Measurements from ENCODE around the gene AASDHPPT.

Gene AASDHPPT

DNA sequence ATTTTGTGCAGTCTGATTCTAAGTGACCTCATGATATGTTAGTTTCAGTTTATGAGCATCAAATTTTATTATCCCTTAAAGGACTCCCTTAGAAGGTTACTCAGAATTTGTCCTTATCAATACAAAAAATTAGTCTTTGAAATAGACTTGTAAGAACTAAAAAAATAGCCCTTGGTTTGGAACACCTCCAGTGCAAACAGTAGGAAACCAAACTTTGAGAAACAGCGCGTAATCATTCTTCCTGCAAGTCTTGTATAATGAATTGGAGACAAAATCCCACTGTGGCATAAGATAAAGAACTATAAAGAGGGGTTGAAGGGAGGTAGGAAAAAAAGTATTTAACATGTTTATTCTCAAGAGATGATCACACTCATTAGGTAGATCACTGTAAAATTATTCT, 44.6 kb upstream of the AASDHPPT start:
- Histone ChIP-seq H3K4ac (ENCODE audit: low read depth in 1 of 2, low read length in 2 of 2) (no peak overlapping the region), H3K4me2 (ENCODE audit: low read length, poor library complexity, severe bottlenecking) (no peak overlapping the region), H2BK12ac (ENCODE audit: low read length in 2 of 2) (no peak overlapping the region), H3K23ac (ENCODE audit: low read length in 2 of 2) (no peak overlapping the region), H4K8ac (ENCODE audit: low read length) (no peak overlapping the region), H3K4me1 (ENCODE audit: control insufficient read depth, insufficient read depth, low read depth, low read length) (no peaks in the 10 kb centered on the region), H3K14ac (ENCODE audit: low read length in 2 of 2) (no peak overlapping the region), H2AFZ (ENCODE audit: low read depth, low read length) (no peak overlapping the region), H4K91ac (ENCODE audit: low read length) (no peak overlapping the region), H3K27ac (ENCODE audit: low read length, poor library complexity, severe bottlenecking) (no peak overlapping the region), H3K36me3 (ENCODE audit: control insufficient read depth in 1 of 2, insufficient read depth in 2 of 2, low read depth in 1 of 2, low read length in 2 of 2) (no peaks in the 10 kb centered on the region), H2BK15ac (ENCODE audit: low read depth, poor library complexity, severe bottlenecking) (no peak overlapping the region), H3K9me3 (ENCODE audit: control insufficient read depth, low read length) (no peaks in the 10 kb centered on the region), H3K4me3 (ENCODE audit: insufficient read depth in 1 of 2, low read depth in 1 of 2, low read length in 2 of 2) (no peak overlapping the region), H3K9ac (ENCODE audit: low read length) (no peak overlapping the region), H3K18ac (ENCODE audit: low read depth in 1 of 2, low read length in 2 of 2) (no peak overlapping the region), H2AK5ac (ENCODE audit: low read length, severe bottlenecking) (no peak overlapping the region), H2BK5ac (ENCODE audit: low read depth, low read length, poor library complexity, severe bottlenecking) (no peak overlapping the region), H2BK120ac (ENCODE audit: low read depth, low read length) (no peak overlapping the region), H3K79me1 (replicated peaks; ENCODE audit: low read length, poor library complexity, severe bottlenecking) (no peaks in the 10 kb centered on the region), H3K27me3 (ENCODE audit: control insufficient read depth in 1 of 2, insufficient read depth in 1 of 2, low read length in 2 of 2) (no peaks in the 10 kb centered on the region)
- 100% methylated on average over 2 of the region's 2 CpGs for WGBS
- no peak for DNase-seq

DNA sequence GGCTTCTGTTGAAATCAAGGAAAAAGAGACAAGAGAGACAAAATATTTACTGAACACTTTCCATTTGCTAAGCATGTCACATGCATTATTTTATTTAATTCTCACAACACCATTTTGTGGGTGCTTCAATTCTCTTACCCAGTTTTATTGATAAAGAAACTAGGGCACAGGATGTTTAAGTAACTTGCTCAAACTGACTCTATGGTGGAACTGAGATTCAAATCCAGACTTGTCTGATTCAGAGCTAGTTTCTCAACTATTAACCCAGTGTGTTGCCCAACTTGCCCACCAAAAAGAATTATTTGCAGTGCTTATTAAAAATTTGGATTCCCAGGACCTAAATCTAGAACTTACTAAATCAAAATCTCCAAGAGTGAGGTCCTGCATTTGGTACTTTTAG, 33.9 kb upstream of the AASDHPPT start:
- no peak overlapping the region for H3K18ac ChIP-seq (ENCODE audit: low read depth in 1 of 2, low read length in 2 of 2)
- no peak overlapping the region for H2BK120ac ChIP-seq (ENCODE audit: low read depth, low read length)
- no peak overlapping the region for H3K9ac ChIP-seq (ENCODE audit: low read length)
- H3K27me3 ChIP-seq (ENCODE audit: control insufficient read depth in 1 of 2, insufficient read depth in 1 of 2, low read length in 2 of 2): no peaks in the 10 kb centered on the region
- no peak for DNase-seq
- no peak overlapping the region for H3K23ac ChIP-seq (ENCODE audit: low read length in 2 of 2)
- no peak overlapping the region for H2AK5ac ChIP-seq (ENCODE audit: low read length, severe bottlenecking)
- H4K91ac ChIP-seq (ENCODE audit: low read length): no peak overlapping the region
- no peak overlapping the region for H3K4me3 ChIP-seq (ENCODE audit: insufficient read depth in 1 of 2, low read depth in 1 of 2, low read length in 2 of 2)
- no peak overlapping the region for H4K8ac ChIP-seq (ENCODE audit: low read length)
- H3K4ac ChIP-seq (ENCODE audit: low read depth in 1 of 2, low read length in 2 of 2): no peak overlapping the region
- no peaks in the 10 kb centered on the region for H3K36me3 ChIP-seq (ENCODE audit: control insufficient read depth in 1 of 2, insufficient read depth in 2 of 2, low read depth in 1 of 2, low read length in 2 of 2)
- no peak overlapping the region for H2BK12ac ChIP-seq (ENCODE audit: low read length in 2 of 2)
- no peak overlapping the region for H3K4me2 ChIP-seq (ENCODE audit: low read length, poor library complexity, severe bottlenecking)
- H2BK15ac ChIP-seq (ENCODE audit: low read depth, poor library complexity, severe bottlenecking): no peak overlapping the region
- H3K14ac ChIP-seq (ENCODE audit: low read length in 2 of 2): no peak overlapping the region
- no peaks in the 10 kb centered on the region for H3K79me1 ChIP-seq (replicated peaks; ENCODE audit: low read length, poor library complexity, severe bottlenecking)
- H2BK5ac ChIP-seq (ENCODE audit: low read depth, low read length, poor library complexity, severe bottlenecking): no peak overlapping the region
- H2AFZ ChIP-seq (ENCODE audit: low read depth, low read length): no peak overlapping the region
- H3K4me1 ChIP-seq (ENCODE audit: control insufficient read depth, insufficient read depth, low read depth, low read length): no peaks in the 10 kb centered on the region
- H3K27ac ChIP-seq (ENCODE audit: low read length, poor library complexity, severe bottlenecking): no peak overlapping the region
- no peaks in the 10 kb centered on the region for H3K9me3 ChIP-seq (ENCODE audit: control insufficient read depth, low read length)

DNA sequence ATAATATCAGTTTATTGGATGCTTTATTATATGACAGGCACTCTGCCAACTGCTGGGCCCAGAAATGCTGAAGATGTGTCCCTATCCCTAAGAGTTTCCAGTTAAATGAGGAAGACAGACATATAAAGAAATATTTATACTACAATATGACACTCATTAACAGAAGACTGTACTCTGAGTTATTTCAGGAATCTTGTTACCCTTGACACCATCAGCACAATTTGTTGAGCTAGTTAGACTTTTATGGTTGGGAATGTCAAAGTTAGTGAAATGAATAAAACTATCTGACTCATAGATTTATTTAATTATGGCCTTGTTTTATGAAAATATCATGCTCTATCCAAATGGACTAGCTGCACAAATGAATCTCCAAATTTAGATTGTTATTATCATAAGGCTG, 29.8 kb upstream of the AASDHPPT start:
- Histone ChIP-seq H3K9ac (ENCODE audit: low read length) (no peak overlapping the region), H2BK120ac (ENCODE audit: low read depth, low read length) (no peak overlapping the region), H2AFZ (ENCODE audit: low read depth, low read length) (no peak overlapping the region), H2BK5ac (ENCODE audit: low read depth, low read length, poor library complexity, severe bottlenecking) (no peak overlapping the region), H3K14ac (ENCODE audit: low read length in 2 of 2) (no peak overlapping the region), H3K4ac (ENCODE audit: low read depth in 1 of 2, low read length in 2 of 2) (no peak overlapping the region), H3K79me1 (replicated peaks; ENCODE audit: low read length, poor library complexity, severe bottlenecking) (no peaks in the 10 kb centered on the region), H2AK5ac (ENCODE audit: low read length, severe bottlenecking) (no peak overlapping the region), H2BK15ac (ENCODE audit: low read depth, poor library complexity, severe bottlenecking) (no peak overlapping the region), H4K8ac (ENCODE audit: low read length) (no peak overlapping the region), H3K23ac (ENCODE audit: low read length in 2 of 2) (no peak overlapping the region), H3K36me3 (ENCODE audit: control insufficient read depth in 1 of 2, insufficient read depth in 2 of 2, low read depth in 1 of 2, low read length in 2 of 2) (no peaks in the 10 kb centered on the region), H2BK12ac (ENCODE audit: low read length in 2 of 2) (no peak overlapping the region), H3K18ac (ENCODE audit: low read depth in 1 of 2, low read length in 2 of 2) (no peak overlapping the region), H3K4me3 (ENCODE audit: insufficient read depth in 1 of 2, low read depth in 1 of 2, low read length in 2 of 2) (no peak overlapping the region), H4K91ac (ENCODE audit: low read length) (no peak overlapping the region), H3K4me2 (ENCODE audit: low read length, poor library complexity, severe bottlenecking) (no peak overlapping the region), H3K27me3 (ENCODE audit: control insufficient read depth in 1 of 2, insufficient read depth in 1 of 2, low read length in 2 of 2) (no peaks in the 10 kb centered on the region), H3K9me3 (ENCODE audit: control insufficient read depth, low read length) (no peaks in the 10 kb centered on the region), H3K4me1 (ENCODE audit: control insufficient read depth, insufficient read depth, low read depth, low read length) (no peaks in the 10 kb centered on the region), H3K27ac (ENCODE audit: low read length, poor library complexity, severe bottlenecking) (peak overlapping the region; percentile 70)
- no peak for DNase-seq

DNA sequence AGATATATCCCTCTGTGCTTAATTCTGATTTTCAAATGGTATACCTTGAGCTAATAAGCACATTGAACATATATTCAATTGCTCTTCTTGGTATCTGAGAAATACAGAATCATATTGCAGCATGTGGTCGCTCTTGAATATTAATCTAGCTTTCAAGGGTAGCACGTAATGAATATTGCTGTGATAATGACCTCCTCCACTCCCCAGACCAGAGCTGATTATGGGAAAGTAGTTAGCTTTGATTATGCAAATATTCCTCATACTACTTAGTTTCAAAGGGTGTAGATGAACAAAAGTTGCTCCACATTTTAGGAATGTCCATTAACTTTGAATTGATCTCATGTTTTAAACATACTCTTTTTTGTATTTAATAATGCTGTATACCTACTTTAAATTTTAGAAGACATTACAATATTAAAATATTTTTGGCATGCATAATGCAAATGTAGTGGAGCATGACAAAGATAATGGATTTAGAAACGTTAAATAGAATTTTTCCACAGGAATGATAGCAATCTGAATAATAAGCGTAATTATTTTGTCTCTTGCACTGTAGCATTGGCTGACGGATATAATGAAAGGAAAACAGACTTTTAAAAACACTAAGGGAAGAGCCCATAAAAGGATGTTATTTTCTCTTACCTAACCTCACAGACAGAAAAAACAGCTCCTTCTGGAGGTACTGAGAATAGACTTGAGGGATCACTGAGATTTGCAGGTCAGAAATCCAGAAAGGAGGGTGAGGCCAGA, 27.6 kb upstream of the AASDHPPT start:
- no peaks in the 10 kb centered on the region for H3K36me3 ChIP-seq (ENCODE audit: control insufficient read depth in 1 of 2, insufficient read depth in 2 of 2, low read depth in 1 of 2, low read length in 2 of 2)
- H3K27me3 ChIP-seq (ENCODE audit: control insufficient read depth in 1 of 2, insufficient read depth in 1 of 2, low read length in 2 of 2): no peaks in the 10 kb centered on the region
- no peak overlapping the region for H3K9ac ChIP-seq (ENCODE audit: low read length)
- H3K23ac ChIP-seq (ENCODE audit: low read length in 2 of 2): no peak overlapping the region
- H2BK120ac ChIP-seq (ENCODE audit: low read depth, low read length): no peak overlapping the region
- H3K4me1 ChIP-seq (ENCODE audit: control insufficient read depth, insufficient read depth, low read depth, low read length): no peaks in the 10 kb centered on the region
- no peaks in the 10 kb centered on the region for H3K9me3 ChIP-seq (ENCODE audit: control insufficient read depth, low read length)
- no peak overlapping the region for H3K14ac ChIP-seq (ENCODE audit: low read length in 2 of 2)
- no peak overlapping the region for H2AFZ ChIP-seq (ENCODE audit: low read depth, low read length)
- H3K18ac ChIP-seq (ENCODE audit: low read depth in 1 of 2, low read length in 2 of 2): no peak overlapping the region
- H3K4me2 ChIP-seq (ENCODE audit: low read length, poor library complexity, severe bottlenecking): no peak overlapping the region
- no peak overlapping the region for H2BK12ac ChIP-seq (ENCODE audit: low read length in 2 of 2)
- 92% methylated on average over 3 of the region's 5 CpGs for WGBS
- H2AK5ac ChIP-seq (ENCODE audit: low read length, severe bottlenecking): no peak overlapping the region
- DNase-seq: no peak
- no peak overlapping the region for H4K91ac ChIP-seq (ENCODE audit: low read length)
- H3K27ac ChIP-seq (ENCODE audit: low read length, poor library complexity, severe bottlenecking): no peak overlapping the region
- H3K4me3 ChIP-seq (ENCODE audit: insufficient read depth in 1 of 2, low read depth in 1 of 2, low read length in 2 of 2): no peak overlapping the region
- no peak overlapping the region for H3K4ac ChIP-seq (ENCODE audit: low read depth in 1 of 2, low read length in 2 of 2)
- no peak overlapping the region for H2BK5ac ChIP-seq (ENCODE audit: low read depth, low read length, poor library complexity, severe bottlenecking)
- H3K79me1 ChIP-seq (replicated peaks; ENCODE audit: low read length, poor library complexity, severe bottlenecking): no peaks in the 10 kb centered on the region
- H2BK15ac ChIP-seq (ENCODE audit: low read depth, poor library complexity, severe bottlenecking): no peak overlapping the region
- H4K8ac ChIP-seq (ENCODE audit: low read length): no peak overlapping the region

Measured in mesenchymal stem cell (in vitro differentiated cells and primary cell).